LNCAP (cell line): ENCODE measurements around the gene ZNF460.

Experiments
- TF ChIP-seq, protein P1 (sequence below): fragments of 450-650 bp; IDR thresholded peaks from 2 replicates; pipeline ENCODE4 v1.5.1; 2017; ENCODE audit warnings: mild to moderate bottlenecking

ZNF460 gene

DNA sequence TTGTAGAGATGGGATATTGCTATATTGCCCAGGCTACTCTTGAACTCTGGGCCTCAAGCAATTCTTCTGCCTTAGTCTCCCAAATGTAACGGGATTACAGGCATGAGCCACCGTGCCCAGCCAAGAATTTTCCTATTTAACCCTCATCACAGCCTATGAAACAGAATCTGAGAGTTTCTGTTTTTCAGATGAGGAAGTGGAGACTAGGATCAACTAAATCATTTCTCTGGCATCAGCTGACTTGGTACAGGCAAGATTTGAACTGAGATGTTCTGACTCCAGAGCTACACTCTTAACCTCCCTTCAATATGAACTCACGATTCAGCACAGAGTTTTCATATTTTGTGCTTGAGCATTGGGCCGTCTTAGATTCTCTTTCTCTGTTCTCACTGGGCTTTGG is 8.1 kb downstream of the ZNF460 start:
- TF ChIP-seq, protein P1, sequence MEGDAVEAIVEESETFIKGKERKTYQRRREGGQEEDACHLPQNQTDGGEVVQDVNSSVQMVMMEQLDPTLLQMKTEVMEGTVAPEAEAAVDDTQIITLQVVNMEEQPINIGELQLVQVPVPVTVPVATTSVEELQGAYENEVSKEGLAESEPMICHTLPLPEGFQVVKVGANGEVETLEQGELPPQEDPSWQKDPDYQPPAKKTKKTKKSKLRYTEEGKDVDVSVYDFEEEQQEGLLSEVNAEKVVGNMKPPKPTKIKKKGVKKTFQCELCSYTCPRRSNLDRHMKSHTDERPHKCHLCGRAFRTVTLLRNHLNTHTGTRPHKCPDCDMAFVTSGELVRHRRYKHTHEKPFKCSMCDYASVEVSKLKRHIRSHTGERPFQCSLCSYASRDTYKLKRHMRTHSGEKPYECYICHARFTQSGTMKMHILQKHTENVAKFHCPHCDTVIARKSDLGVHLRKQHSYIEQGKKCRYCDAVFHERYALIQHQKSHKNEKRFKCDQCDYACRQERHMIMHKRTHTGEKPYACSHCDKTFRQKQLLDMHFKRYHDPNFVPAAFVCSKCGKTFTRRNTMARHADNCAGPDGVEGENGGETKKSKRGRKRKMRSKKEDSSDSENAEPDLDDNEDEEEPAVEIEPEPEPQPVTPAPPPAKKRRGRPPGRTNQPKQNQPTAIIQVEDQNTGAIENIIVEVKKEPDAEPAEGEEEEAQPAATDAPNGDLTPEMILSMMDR = no peak

DNA sequence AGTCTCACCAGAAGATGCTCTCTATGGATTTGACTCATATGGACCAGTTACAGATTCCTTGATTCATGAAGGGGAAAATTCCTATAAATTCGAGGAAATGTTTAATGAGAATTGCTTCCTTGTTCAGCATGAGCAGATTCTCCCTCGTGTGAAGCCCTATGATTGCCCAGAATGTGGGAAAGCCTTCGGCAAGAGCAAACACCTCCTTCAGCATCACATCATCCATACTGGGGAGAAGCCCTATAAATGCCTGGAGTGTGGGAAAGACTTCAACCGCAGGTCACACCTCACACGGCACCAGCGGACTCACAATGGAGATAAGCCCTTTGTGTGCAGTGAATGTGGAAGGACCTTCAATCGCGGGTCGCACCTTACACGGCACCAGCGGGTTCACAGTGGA is 10.7 kb downstream of the ZNF460 start:
- TF ChIP-seq, protein P1 = no peak

DNA sequence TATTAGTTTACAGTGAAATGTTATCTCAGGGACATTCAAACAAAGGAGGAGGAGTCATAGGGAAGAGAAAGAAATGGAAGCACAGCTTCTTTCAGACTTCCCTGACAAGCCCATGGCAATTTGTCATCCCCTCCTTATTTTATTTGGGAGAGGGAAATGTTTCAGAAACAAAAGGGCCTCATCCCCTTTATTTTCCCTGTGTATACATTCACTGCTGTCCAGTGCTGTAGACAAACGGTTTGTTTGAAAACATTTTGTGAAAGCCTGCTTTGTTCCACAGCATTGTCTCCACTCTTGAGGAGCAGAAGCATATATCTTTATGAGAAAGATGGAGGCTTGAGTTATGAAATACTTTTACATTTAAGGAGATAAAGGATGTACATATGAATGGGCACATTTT is 12.3 kb downstream of the ZNF460 start:
- TF ChIP-seq, protein P1 = no peak

DNA sequence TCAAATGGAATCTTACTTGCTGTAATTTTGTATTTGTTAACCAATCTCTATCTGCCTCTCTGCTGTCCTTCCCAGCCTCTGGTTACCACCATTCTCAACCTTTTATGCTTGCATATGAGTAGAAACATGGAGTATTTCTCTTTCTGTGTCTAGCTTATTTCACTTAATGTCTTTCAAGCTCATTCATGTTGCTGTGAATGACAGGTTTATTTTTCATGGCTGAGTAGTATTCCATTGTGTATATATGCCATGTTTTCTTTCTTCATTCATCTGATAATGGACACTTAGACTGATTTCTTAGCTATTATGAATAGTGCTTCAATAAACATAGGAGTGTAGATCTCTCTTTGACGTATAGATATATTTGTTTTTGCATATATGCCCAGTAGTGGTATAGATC is 13.4 kb downstream of the ZNF460 start:
- TF ChIP-seq, protein P1 = no peak

DNA sequence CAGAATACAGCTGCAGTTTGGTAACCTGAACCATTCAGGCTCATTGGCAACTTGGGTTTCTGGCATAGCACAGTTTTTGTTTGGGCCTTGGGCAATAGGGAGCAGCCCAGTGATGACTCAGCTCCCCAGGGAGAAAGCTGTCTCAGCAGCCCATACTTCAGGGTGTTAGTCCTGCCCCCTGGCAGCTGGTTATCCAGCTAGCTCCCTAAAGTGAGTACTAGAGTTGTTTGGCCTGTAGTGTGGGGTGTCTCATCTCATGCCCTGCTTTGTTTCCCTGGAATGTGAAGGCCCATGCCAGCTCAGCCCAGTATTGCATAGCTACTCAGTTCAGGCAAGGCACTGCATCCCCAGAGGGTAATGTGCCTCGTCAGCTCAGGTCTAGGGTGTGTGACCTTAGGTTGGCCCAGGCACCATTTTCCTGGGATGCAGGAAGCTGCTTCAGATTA is 21.8 kb downstream of the ZNF460 start:
- TF ChIP-seq, protein P1 = no peak

DNA sequence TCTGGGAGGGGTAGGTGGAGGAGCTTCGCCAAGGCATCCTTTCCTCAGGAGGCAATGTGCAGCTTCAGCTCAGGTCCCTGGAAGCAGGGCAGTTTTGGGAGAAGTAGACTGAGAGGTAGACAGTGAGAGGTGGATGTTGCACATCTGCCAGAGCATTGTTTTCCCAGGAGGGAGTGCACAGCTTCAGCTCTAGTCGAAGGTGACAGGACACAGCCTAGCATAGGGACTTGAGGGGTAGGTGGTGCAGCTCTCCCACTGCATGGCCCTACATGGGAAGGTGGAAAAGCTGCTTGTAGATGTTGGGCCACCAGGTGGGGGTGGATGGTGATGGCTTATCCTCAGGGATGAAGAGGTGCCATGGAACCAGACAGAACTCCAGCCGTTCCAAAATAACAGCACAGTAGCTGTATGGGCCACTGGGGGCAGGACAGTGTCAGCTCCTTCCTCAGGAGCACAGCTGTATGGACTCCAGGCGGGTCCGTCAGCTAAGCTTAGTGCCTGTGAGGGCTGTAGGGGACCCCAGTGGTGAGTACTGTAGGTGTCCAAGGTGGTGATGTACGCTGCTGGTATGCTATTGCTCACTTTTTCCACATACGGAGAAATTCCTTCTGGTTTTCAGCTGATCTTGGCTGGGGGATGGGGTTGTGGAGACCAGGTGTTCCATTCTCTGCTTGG is 22.6 kb downstream of the ZNF460 start:
- TF ChIP-seq, protein P1 = no peak

DNA sequence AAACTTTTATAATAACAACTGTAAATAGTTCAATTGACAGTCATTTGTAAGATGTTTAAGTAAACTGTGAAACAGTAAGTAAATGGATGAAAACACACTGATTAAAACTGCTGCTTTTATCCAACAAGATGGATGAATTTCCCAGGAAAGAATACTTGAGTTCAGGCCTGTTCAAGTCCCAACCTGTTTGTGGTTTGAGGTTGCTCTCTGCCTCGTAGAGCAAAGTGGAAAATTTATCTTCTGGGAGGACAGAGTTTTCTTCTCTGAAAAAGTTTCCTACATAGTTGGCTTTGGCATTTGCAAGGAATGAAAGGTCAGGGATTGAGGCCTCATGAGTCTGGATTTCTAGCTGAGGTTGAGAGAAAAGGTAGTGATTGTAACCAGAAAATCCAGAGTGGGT is 24.8 kb downstream of the ZNF460 start:
- TF ChIP-seq, protein P1 = no peak

DNA sequence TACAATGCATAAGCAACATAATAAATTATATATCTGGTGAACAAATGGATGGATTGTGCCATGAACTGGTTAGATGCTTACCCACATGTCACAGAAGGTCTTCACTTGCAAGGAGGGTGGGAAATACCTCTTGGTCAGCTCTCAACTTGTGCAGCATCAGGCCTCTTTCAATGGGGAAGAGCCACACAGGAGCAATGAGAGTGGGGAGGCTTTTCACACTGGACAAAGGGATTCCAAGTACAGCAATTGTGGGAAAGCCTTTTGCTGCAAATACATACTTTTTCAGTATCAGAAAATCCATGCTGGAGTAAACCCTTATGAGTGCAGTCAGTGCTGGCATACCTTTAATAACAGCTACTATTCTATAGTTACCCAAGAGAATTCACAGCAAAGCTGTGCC is 28.2 kb downstream of the ZNF460 start:
- TF ChIP-seq, protein P1 = no peak
